Activated CD8-positive, alpha-beta T cell treated with anti-CD3 and anti-CD28 coated beads for 36 hours (primary cell): ENCODE measurements around the gene ITCH. TPM values are rescaled to one million over a fixed set of nuclear protein-coding genes. Genes with fewer than 3 reads are reported as not detected.
"Not testable (repeated sequence)": the region's sequence is repeated elsewhere in the genome, so short reads cannot be mapped to it uniquely, and the experiment has no call there.

Source experiments
- ATAC-seq: fragments of 200-7000 bp; cut with Tn5 transposase; one replicate; pipeline ENCODE4 v1.10.0; 2021; ENCODE audit warnings: mild to moderate bottlenecking, moderate library complexity
- CTCF ChIA-PET: fragments of 350-600 bp; sonication (Branson Sonifier 250); formaldehyde crosslinking; loops from one replicate; lab custom pipeline; 2021; ENCODE audit warnings: antibody characterized with exemption; lab: Charles Lee
- POLR2A ChIA-PET: fragments of 350-600 bp; sonication (Branson Sonifier 250); formaldehyde crosslinking; loops from one replicate; lab custom pipeline; 2021; ENCODE audit warnings: antibody characterized with exemption; lab: Charles Lee
- DNase-seq: peaks from one replicate; pipeline ENCODE4 v3.0.0-alpha.2; 2020
- H3K27ac Mint-ChIP-seq: one replicate; pipeline ENCODE4 v1.8.0; 2021; ENCODE audit warnings: mild to moderate bottlenecking, mixed read lengths
- H3K27me3 Mint-ChIP-seq: one replicate; pipeline ENCODE4 v1.8.0; 2021; ENCODE audit warnings: mixed read lengths
- H3K36me3 Mint-ChIP-seq: one replicate; pipeline ENCODE4 v1.8.0; 2021; ENCODE audit warnings: low read depth, mixed read lengths
- H3K4me1 Mint-ChIP-seq: one replicate; pipeline ENCODE4 v1.8.0; 2021; ENCODE audit warnings: low read depth, mixed read lengths
- H3K4me3 Mint-ChIP-seq: one replicate; pipeline ENCODE4 v1.8.0; 2021; ENCODE audit warnings: mild to moderate bottlenecking, moderate library complexity, mixed read lengths
- H3K9me3 Mint-ChIP-seq: one replicate; pipeline ENCODE4 v1.8.0; 2021; ENCODE audit warnings: mixed read lengths
- intact Hi-C: fragments of 100-400 bp; cut with micrococcal nuclease; formaldehyde crosslinking; loops from one replicate; pipeline ENCODE4 v1.10.0; 2022
- total RNA-seq, 2 experiments: library from RNA; stranded (reverse); gene quantifications; one replicate each; pipeline ENCODE4 v1.2.3, GENCODE V29; 2021
- TF ChIP-seq, protein P1 (sequence below): fragments of 200-600 bp; IDR thresholded peaks from one replicate; pipeline ENCODE4 v1.8.0; 2022; ENCODE audit warnings: antibody characterized with exemption, mild to moderate bottlenecking

ITCH gene
- total RNA-seq, 2 experiments from 2014 or later, result 46.0 to 51.8 TPM

DNA sequence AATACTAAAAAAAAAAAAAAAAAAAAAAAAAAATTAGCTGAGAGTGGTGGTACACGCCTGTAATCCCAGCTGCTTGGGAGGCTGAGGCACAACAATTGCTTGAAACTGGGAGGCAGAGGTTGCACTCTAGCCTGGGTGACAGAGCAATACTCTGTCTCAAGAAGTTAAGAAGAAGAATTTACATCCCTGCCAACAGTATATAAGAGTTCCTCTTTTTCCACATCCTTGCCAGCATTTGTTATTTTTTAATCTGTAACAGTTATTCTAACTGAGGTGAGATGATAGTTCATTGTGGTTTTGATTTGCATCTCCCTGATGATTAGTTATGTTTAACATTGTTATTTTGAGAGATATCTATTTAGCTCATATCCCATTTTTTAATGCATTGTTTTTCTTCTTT lies 132.8 kb downstream of the ITCH start:
- H3K36me3 Mint-ChIP-seq, result peaks cover 59% of the 10 kb centered on the region
- TF ChIP-seq, protein P1, sequence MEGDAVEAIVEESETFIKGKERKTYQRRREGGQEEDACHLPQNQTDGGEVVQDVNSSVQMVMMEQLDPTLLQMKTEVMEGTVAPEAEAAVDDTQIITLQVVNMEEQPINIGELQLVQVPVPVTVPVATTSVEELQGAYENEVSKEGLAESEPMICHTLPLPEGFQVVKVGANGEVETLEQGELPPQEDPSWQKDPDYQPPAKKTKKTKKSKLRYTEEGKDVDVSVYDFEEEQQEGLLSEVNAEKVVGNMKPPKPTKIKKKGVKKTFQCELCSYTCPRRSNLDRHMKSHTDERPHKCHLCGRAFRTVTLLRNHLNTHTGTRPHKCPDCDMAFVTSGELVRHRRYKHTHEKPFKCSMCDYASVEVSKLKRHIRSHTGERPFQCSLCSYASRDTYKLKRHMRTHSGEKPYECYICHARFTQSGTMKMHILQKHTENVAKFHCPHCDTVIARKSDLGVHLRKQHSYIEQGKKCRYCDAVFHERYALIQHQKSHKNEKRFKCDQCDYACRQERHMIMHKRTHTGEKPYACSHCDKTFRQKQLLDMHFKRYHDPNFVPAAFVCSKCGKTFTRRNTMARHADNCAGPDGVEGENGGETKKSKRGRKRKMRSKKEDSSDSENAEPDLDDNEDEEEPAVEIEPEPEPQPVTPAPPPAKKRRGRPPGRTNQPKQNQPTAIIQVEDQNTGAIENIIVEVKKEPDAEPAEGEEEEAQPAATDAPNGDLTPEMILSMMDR, result no peak
- H3K4me3 Mint-ChIP-seq, result no peak overlapping the region
- ATAC-seq (no peak), DNase-seq (no peak)
- no peaks in the 10 kb centered on the region for H3K27me3 Mint-ChIP-seq
- intact Hi-C loops, result no loop called here
- peaks cover 6% of the 10 kb centered on the region for H3K4me1 Mint-ChIP-seq
- ChIA-PET CTCF (interaction anchor here (1.2 kb wide), 1 partner anchor 10 kb away, joined by 3 read pairs; no protein-coding TSS in a partner anchor), POLR2A (no interaction called here)
- H3K27ac Mint-ChIP-seq, result no peak overlapping the region
- peaks cover 19% of the 10 kb centered on the region for H3K9me3 Mint-ChIP-seq

GRCh38 chr20:34497596-34497995 lies 134.5 kb downstream of the ITCH start:
- H3K27me3 Mint-ChIP-seq, intact Hi-C loops, DNase-seq, H3K4me3 Mint-ChIP-seq, POLR2A ChIA-PET, H3K27ac Mint-ChIP-seq, ATAC-seq, H3K4me1 Mint-ChIP-seq: not testable (repeated sequence)
- peaks cover 19% of the 10 kb centered on the region for H3K9me3 Mint-ChIP-seq
- CTCF ChIA-PET, result interaction anchor here (1.0 kb wide), 1 partner anchor 185 kb away, joined by 3 read pairs; no protein-coding TSS in a partner anchor
- H3K36me3 Mint-ChIP-seq, result peaks cover 56% of the 10 kb centered on the region

GRCh38 chr20:34500823-34501222 lies 137.8 kb downstream of the ITCH start:
- ChIA-PET POLR2A (no interaction called here), CTCF (no interaction called here)
- no peaks in the 10 kb centered on the region for H3K27me3 Mint-ChIP-seq
- peaks cover 19% of the 10 kb centered on the region for H3K9me3 Mint-ChIP-seq
- peaks cover 49% of the 10 kb centered on the region for H3K36me3 Mint-ChIP-seq
- intact Hi-C loops, result no loop called here
- no peak for DNase-seq
- no peaks in the 10 kb centered on the region for H3K4me1 Mint-ChIP-seq
- no peak overlapping the region for H3K27ac Mint-ChIP-seq
- ATAC-seq, result no peak
- no peak overlapping the region for H3K4me3 Mint-ChIP-seq
- TF ChIP-seq, protein P1, result no peak

DNA sequence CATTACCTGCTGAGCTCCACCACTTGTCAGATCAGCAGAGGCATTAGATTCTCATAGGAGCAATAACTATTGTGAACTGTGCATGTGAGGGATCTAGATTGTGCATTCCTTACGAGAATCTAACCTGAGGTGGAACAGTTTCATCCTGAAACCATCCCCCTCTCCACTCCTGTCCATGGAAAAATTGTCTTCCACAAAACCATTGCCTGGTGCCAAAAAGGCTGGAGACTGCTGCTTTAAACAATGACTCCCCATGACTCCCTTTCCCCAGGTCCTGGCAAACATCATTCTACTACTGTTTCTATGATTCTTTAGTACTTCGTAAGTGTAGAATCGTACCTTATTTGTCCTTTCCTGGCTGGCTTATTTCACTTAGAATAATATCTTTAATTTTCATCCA lies 143.4 kb downstream of the ITCH start:
- peaks cover 16% of the 10 kb centered on the region for H3K36me3 Mint-ChIP-seq
- H3K4me3 Mint-ChIP-seq, result no peak overlapping the region
- intact Hi-C loops, result no loop called here
- no peaks in the 10 kb centered on the region for H3K4me1 Mint-ChIP-seq
- no peak overlapping the region for H3K27ac Mint-ChIP-seq
- TF ChIP-seq, protein P1, result no peak
- ATAC-seq (no peak), DNase-seq (no peak)
- POLR2A ChIA-PET, result interaction anchor here (1.2 kb wide), 1 partner anchor 31 kb away, joined by 3 read pairs; no protein-coding TSS in a partner anchor
- H3K27me3 Mint-ChIP-seq, result no peaks in the 10 kb centered on the region
- H3K9me3 Mint-ChIP-seq, result no peaks in the 10 kb centered on the region
- CTCF ChIA-PET, result interaction anchor here (1.6 kb wide), 1 partner anchor 194 kb away, joined by 5 read pairs; no protein-coding TSS in a partner anchor

DNA sequence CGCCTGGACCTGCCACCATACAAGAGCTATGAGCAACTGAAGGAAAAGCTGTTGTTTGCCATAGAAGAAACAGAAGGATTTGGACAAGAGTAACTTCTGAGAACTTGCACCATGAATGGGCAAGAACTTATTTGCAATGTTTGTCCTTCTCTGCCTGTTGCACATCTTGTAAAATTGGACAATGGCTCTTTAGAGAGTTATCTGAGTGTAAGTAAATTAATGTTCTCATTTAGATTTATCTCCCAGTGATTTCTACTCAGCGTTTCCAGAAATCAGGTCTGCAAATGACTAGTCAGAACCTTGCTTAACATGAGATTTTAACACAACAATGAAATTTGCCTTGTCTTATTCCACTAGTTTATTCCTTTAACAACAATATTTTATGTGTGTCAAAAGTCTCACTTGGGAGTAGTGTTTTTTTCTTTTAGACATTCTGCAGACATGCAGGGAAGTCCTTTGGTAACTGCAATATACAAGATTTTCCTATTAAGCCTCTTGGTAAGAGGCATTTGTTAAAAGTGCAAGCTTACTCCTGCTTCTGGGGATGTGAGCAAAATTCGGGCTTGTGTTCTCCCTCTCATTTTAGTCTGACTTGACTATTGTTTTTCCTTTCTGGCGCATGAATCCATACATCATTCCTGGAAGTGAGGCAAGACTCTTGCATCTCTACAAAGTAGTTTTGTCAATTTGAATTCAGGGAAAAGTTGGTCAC lies 144.8 kb downstream of the ITCH start:
- intact Hi-C loops, result no loop called here
- ChIA-PET POLR2A (no interaction called here), CTCF (no interaction called here)
- no peak for DNase-seq
- Mint-ChIP-seq H3K27ac (no peak overlapping the region), H3K4me3 (no peak overlapping the region), H3K27me3 (no peaks in the 10 kb centered on the region), H3K9me3 (no peaks in the 10 kb centered on the region), H3K36me3 (peaks cover 16% of the 10 kb centered on the region), H3K4me1 (no peaks in the 10 kb centered on the region)
- no peak for ATAC-seq
- TF ChIP-seq, protein P1, result no peak
